Measurements from ENCODE around the gene MAP4K2. TPM values are rescaled to one million over a fixed set of nuclear protein-coding genes. Genes with fewer than 3 reads are reported as not detected.

Gene MAP4K2
- total and polyA plus RNA-seq, 9 of the 15 experiments (the other 6 are each of a cell fraction or from before 2014, with no cell fraction given): 0.13 to 14.5 (median 7.3) TPM

DNA sequence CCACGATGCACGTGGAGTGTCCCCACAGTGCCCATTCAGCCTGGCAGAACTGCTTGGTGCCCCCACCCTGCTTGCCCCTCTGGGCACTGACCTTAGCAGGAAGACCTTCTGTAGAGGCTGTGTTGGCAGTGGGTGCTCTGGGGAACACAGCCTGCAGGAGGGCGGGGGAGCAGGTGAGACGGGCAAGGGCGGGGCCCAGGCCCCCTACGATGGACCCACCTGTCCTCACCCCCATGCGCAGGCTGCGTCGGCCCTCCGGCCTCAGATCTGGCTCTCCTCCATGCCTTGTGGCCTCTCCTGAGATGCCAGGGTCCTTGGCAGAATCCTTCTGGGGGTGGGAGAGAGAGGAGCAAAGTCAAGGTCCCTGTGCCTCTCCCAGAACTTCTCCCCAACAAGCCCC lies 30.5 kb upstream of the MAP4K2 start:
- BruUV-seq (replicated peaks): no TSS peak
- CTCF ChIA-PET (ENCODE audit: low intra/inter-chr PET ratio): no interaction called here
- WGBS (ENCODE audit: insufficient coverage, low coverage, missing lambda C conversion rate): 93% methylated on average over 4 of the region's 10 CpGs

More for the DNA sequence above, 30.5 kb upstream of the MAP4K2 start:
- H3K27ac ChIP-seq (ENCODE audit: extremely low read depth, low read depth, low read length): no peak overlapping the region
- no peak for DNase-seq (ENCODE audit: extremely low read depth in 1 of 4, low spot score in 3 of 4)
- ATAC-seq: no peak
- intact Hi-C loops (cut with micrococcal nuclease): no loop called here
- no peaks in the 10 kb centered on the region for H3K79me2 ChIP-seq (ENCODE audit: control insufficient read depth, insufficient read depth, low read length)
- no peak overlapping the region for H3K4me2 ChIP-seq (ENCODE audit: insufficient read depth, low read length)
- H3K4me3 ChIP-seq: no peak overlapping the region
- POLR2A ChIA-PET: interaction anchor here (0.8 to 1.2 kb wide), 3 partner anchors 11 to 44 kb away, joined by 3 read pairs; partner anchors contain the start of gene CDC42BPG
- H4K20me1 ChIP-seq (replicated peaks; ENCODE audit: control insufficient read depth, insufficient read depth, low read length): no peaks in the 10 kb centered on the region
- no peaks in the 10 kb centered on the region for H3K9me1 ChIP-seq (ENCODE audit: control insufficient read depth, insufficient read depth, low read length)
- peaks cover 61% of the 10 kb centered on the region; the same call in 2 of the 3 replicates for H3K36me3 ChIP-seq (ENCODE audit: control insufficient read depth, insufficient read depth, low read length)
- no peak overlapping the region for H2AFZ ChIP-seq (ENCODE audit: low read depth, low read length)
- peaks cover 0 to 41% of the 10 kb centered on the region in 2 experiments; a peak in 3 of 5 replicates for H3K4me1 ChIP-seq (replicated peaks in 1 of 2; ENCODE audit: control insufficient read depth in 2 of 2, insufficient read depth in 2 of 2, low read length in 2 of 2)
- no peak overlapping the region for H3K9ac ChIP-seq (ENCODE audit: insufficient read depth in 1 of 2, low read depth in 2 of 2, low read length in 2 of 2)
- TF ChIP-seq SAP30 (IDR thresholded peaks at IDR 0.05; ENCODE audit: borderline replicate concordance, insufficient read depth, low read depth, low read length, poor library complexity, severe bottlenecking) (no peak), ZNF12 (CRISPR knock-in tag; IDR thresholded peaks at IDR 0.05) (no peak), SETDB1 (IDR thresholded peaks at IDR 0.05; ENCODE audit: low read length) (no peak), CHCHD3 (CRISPR knock-in tag; IDR thresholded peaks at IDR 0.05) (no peak), KAT2B (IDR thresholded peaks at IDR 0.05; ENCODE audit: low read depth, low read length) (no peak), ZNF232 (CRISPR knock-in tag; IDR thresholded peaks at IDR 0.05) (no peak), ZNF766 (CRISPR knock-in tag; conservative IDR thresholded peaks at IDR 0.05) (no peak), ZNF76 (CRISPR knock-in tag; IDR thresholded peaks at IDR 0.05; ENCODE audit: borderline replicate concordance) (no peak), ZNF586 (CRISPR knock-in tag; conservative IDR thresholded peaks at IDR 0.05) (no peak)
- TF ChIP-seq, protein P1, sequence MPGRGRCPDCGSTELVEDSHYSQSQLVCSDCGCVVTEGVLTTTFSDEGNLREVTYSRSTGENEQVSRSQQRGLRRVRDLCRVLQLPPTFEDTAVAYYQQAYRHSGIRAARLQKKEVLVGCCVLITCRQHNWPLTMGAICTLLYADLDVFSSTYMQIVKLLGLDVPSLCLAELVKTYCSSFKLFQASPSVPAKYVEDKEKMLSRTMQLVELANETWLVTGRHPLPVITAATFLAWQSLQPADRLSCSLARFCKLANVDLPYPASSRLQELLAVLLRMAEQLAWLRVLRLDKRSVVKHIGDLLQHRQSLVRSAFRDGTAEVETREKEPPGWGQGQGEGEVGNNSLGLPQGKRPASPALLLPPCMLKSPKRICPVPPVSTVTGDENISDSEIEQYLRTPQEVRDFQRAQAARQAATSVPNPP (IDR thresholded peaks at IDR 0.05; ENCODE audit: borderline replicate concordance, insufficient read depth, insufficient read length): no peak
- in situ Hi-C loops (cut with MboI): no loop called here
- no peak for FAIRE-seq
- no peaks in the 10 kb centered on the region for H3K27me3 ChIP-seq (ENCODE audit: control insufficient read depth in 2 of 2, insufficient read depth in 2 of 2, low read length in 2 of 2)
- no peaks in the 10 kb centered on the region for H3K9me3 ChIP-seq (replicated peaks; ENCODE audit: control insufficient read depth, insufficient read depth, low read depth, low read length)

Data from K562 (cell line).